ENCODE measurements around the gene RAB4A. TPM values are rescaled to one million over a fixed set of nuclear protein-coding genes. Genes with fewer than 3 reads are reported as not detected.

The RAB4A gene
- total RNA-seq, 1 donor: 20.7 TPM

GRCh38 chr1:229293528-229294204, 22.8 kb downstream of the RAB4A start:
- DNase-seq (ENCODE audit: low read depth in 2 of 3, low spot score in 2 of 3): no peak

- no peak for DNase-seq (ENCODE audit: low read depth in 2 of 3, low spot score in 2 of 3)
Measured at GRCh38 chr1:229295745-229296144, 24.8 kb downstream of the RAB4A start.

GRCh38 chr1:229296541-229296941, 25.6 kb downstream of the RAB4A start:
- no peak for DNase-seq (ENCODE audit: low read depth in 2 of 3, low spot score in 2 of 3)

GRCh38 chr1:229297746-229298145, 26.8 kb downstream of the RAB4A start:
- DNase-seq (ENCODE audit: low read depth in 2 of 3, low spot score in 2 of 3): no peak

- DNase-seq (ENCODE audit: low read depth in 2 of 3, low spot score in 2 of 3): no peak
Measured at GRCh38 chr1:229298420-229298819, 27.5 kb downstream of the RAB4A start.

- no peak for DNase-seq (ENCODE audit: low read depth in 2 of 3, low spot score in 2 of 3)
Measured at GRCh38 chr1:229298887-229299503, 28.1 kb downstream of the RAB4A start.

GRCh38 chr1:229300099-229300757, 29.3 kb downstream of the RAB4A start:
- no peak for DNase-seq (ENCODE audit: low read depth in 2 of 3, low spot score in 2 of 3)

GRCh38 chr1:229302740-229303139, 31.8 kb downstream of the RAB4A start:
- DNase-seq (ENCODE audit: low read depth in 2 of 3, low spot score in 2 of 3): no peak

- DNase-seq (ENCODE audit: low read depth in 2 of 3, low spot score in 2 of 3): no peak
Measured at GRCh38 chr1:229303855-229304254, 32.9 kb downstream of the RAB4A start.

- no peak for DNase-seq (ENCODE audit: low read depth in 2 of 3, low spot score in 2 of 3)
Measured at GRCh38 chr1:229305392-229305791, 34.5 kb downstream of the RAB4A start.

- no peak for DNase-seq (ENCODE audit: low read depth in 2 of 3, low spot score in 2 of 3)
Measured at GRCh38 chr1:229309074-229309473, 38.2 kb downstream of the RAB4A start.

GRCh38 chr1:229309684-229310083, 38.8 kb downstream of the RAB4A start:
- DNase-seq (ENCODE audit: low read depth in 2 of 3, low spot score in 2 of 3): no peak

- no peak for DNase-seq (ENCODE audit: low read depth in 2 of 3, low spot score in 2 of 3)
Measured at GRCh38 chr1:229310833-229311232, 39.9 kb downstream of the RAB4A start.

GRCh38 chr1:229316166-229316565, 45.3 kb downstream of the RAB4A start:
- no peak for DNase-seq (ENCODE audit: low read depth in 2 of 3, low spot score in 2 of 3)

GRCh38 chr1:229318056-229318455, 47.1 kb downstream of the RAB4A start:
- DNase-seq (ENCODE audit: low read depth in 2 of 3, low spot score in 2 of 3): no peak

- DNase-seq (ENCODE audit: low read depth in 2 of 3, low spot score in 2 of 3): no peak
Measured at GRCh38 chr1:229319487-229319886, 48.6 kb downstream of the RAB4A start.

GRCh38 chr1:229323201-229323600, 52.3 kb downstream of the RAB4A start:
- no peak for DNase-seq (ENCODE audit: low read depth in 2 of 3, low spot score in 2 of 3)

GRCh38 chr1:229323885-229324553, 53.1 kb downstream of the RAB4A start:
- no peak for DNase-seq (ENCODE audit: low read depth in 2 of 3, low spot score in 2 of 3)

- no peak for DNase-seq (ENCODE audit: low read depth in 2 of 3, low spot score in 2 of 3)
Measured at GRCh38 chr1:229325401-229325800, 54.5 kb downstream of the RAB4A start.

- no peak for DNase-seq (ENCODE audit: low read depth in 2 of 3, low spot score in 2 of 3)
Measured at GRCh38 chr1:229325853-229326487, 55.1 kb downstream of the RAB4A start.

- DNase-seq (ENCODE audit: low read depth in 2 of 3, low spot score in 2 of 3): no peak
Measured at GRCh38 chr1:229326601-229327000, 55.7 kb downstream of the RAB4A start.
